CD4-positive, alpha-beta T cell (primary cell): ENCODE measurements around the gene EHD2. TPM values are rescaled to one million over a fixed set of nuclear protein-coding genes. Genes with fewer than 3 reads are reported as not detected.

Experiments used
- ATAC-seq: fragments of 200-7000 bp; cut with Tn5 transposase; one replicate; pipeline ENCODE4 v1.10.0; 2022; ENCODE audit warnings: mild to moderate bottlenecking; ENCODE audit not compliant: poor library complexity
- CTCF ChIA-PET: fragments of 350-600 bp; sonication (Branson Sonifier 250); formaldehyde crosslinking; loops from one replicate; lab custom pipeline; 2021; ENCODE audit warnings: antibody characterized with exemption, inconsistent platforms; lab: Charles Lee
- POLR2A ChIA-PET: fragments of 350-600 bp; sonication (Branson Sonifier 250); formaldehyde crosslinking; loops from one replicate; lab custom pipeline; 2021; ENCODE audit warnings: antibody characterized with exemption, inconsistent platforms; lab: Charles Lee
- DNase-seq, 14 experiments: peaks; one replicate each; pipeline ENCODE4 v3.0.0-alpha.2; 2013 to 2020; ENCODE audit warnings: mixed read lengths in 2 of 14
- H3K27ac ChIP-seq, 2 donors: one replicate each; pipeline versions ENCODE4 v1.5.1 to v1.7.0; 2013; ENCODE audit warnings: low read length in 2 of 2, low read depth in 1 of 2, mild to moderate bottlenecking in 1 of 2
- H3K27me3 ChIP-seq, 2 experiments: 1 replicate in 1 of 2; 2 replicates in 1 of 2; pipeline versions ENCODE4 v1.6.1 to v1.7.0; 2013; ENCODE audit warnings: low read length in 2 of 2, control low read depth in 1 of 2, mild to moderate bottlenecking in 1 of 2, moderate library complexity in 1 of 2; ENCODE audit not compliant: insufficient read depth in 2 of 2, control insufficient read depth in 1 of 2
- H3K36me3 ChIP-seq: one replicate; pipeline ENCODE4 v1.6.1; 2013; ENCODE audit warnings: low read length, control low read depth; ENCODE audit not compliant: insufficient read depth
- H3K4me1 ChIP-seq: one replicate; pipeline ENCODE4 v1.6.1; 2013; ENCODE audit warnings: low read length, control low read depth; ENCODE audit not compliant: insufficient read depth
- H3K4me3 ChIP-seq: one replicate; pipeline ENCODE4 v1.5.1; 2013; ENCODE audit warnings: mild to moderate bottlenecking, low read length, moderate library complexity
- H3K9me3 ChIP-seq, 2 experiments: 1 replicate in 1 of 2; 2 replicates in 1 of 2; pipeline versions ENCODE4 v1.6.1 to v1.7.0; 2013; ENCODE audit warnings: low read length in 2 of 2, mild to moderate bottlenecking in 2 of 2, control low read depth in 1 of 2, moderate library complexity in 1 of 2; ENCODE audit not compliant: control insufficient read depth in 1 of 2, insufficient read depth in 1 of 2
- H3K27ac Mint-ChIP-seq: one replicate; pipeline ENCODE4 v1.8.0; 2020; ENCODE audit warnings: mixed read lengths
- H3K27me3 Mint-ChIP-seq: one replicate; pipeline ENCODE4 v1.8.0; 2021; ENCODE audit warnings: mixed read lengths
- H3K36me3 Mint-ChIP-seq: one replicate; pipeline ENCODE4 v1.8.0; 2021; ENCODE audit warnings: low read depth, mixed read lengths
- H3K4me1 Mint-ChIP-seq: one replicate; pipeline ENCODE4 v1.8.0; 2021; ENCODE audit warnings: low read depth, mixed read lengths
- H3K4me3 Mint-ChIP-seq: one replicate; pipeline ENCODE4 v1.8.0; 2020; ENCODE audit warnings: mild to moderate bottlenecking, mixed read lengths
- H3K9me3 Mint-ChIP-seq: one replicate; pipeline ENCODE4 v1.8.0; 2020; ENCODE audit warnings: mixed read lengths
- CTCF ChIP-seq: fragments of 200-600 bp; IDR thresholded peaks from one replicate; pipeline ENCODE4 v1.8.0; 2022; ENCODE audit warnings: antibody characterized with exemption, mild to moderate bottlenecking
- intact Hi-C, 2 experiments: fragments of 100-400 bp; cut with DNase I in 1 of 2; cut with micrococcal nuclease in 1 of 2; formaldehyde crosslinking; loops; one replicate each; pipeline versions ENCODE4 v1.15.1 to v1.9.0; 2023 to 2025; cut with DNase I, micrococcal nuclease
- total RNA-seq, 174 experiments: library from RNA in 2 of 174; stranded (reverse) in 2 of 174; gene quantifications; one replicate each; pipeline ENCODE4 v1.2.3 and lab custom pipeline; 2021 to 2026

Gene EHD2
- total RNA-seq, 2 experiments from 2014 or later = 0.16 TPM; not detected in 1

- POLR2A ChIA-PET = no interaction called here
- ATAC-seq (no peak), DNase-seq (no peak)
- Mint-ChIP-seq H3K27me3 (no peaks in the 10 kb centered on the region), H3K36me3 (peaks cover 83% of the 10 kb centered on the region), H3K4me3 (no peak overlapping the region), H3K4me1 (peaks cover 22% of the 10 kb centered on the region), H3K27ac (peak overlapping the region; percentile 60), H3K9me3 (no peaks in the 10 kb centered on the region)
- CTCF ChIA-PET = no interaction called here
- H3K36me3 ChIP-seq = peaks cover 87% of the 10 kb centered on the region
- H3K4me1 ChIP-seq = peaks cover 16% of the 10 kb centered on the region
- H3K4me3 ChIP-seq = no peak overlapping the region
- no peaks in the 10 kb centered on the region for H3K27me3 ChIP-seq
- H3K9me3 ChIP-seq = no peaks in the 10 kb centered on the region
- H3K27ac ChIP-seq = no peak overlapping the region
- intact Hi-C loops = no loop called here
- no peak for TF ChIP-seq CTCF
Observed at GRCh38 chr19:47754206-47755064, 41.2 kb downstream of the EHD2 start.

GRCh38 chr19:47755065-47755761 is 42.0 kb downstream of the EHD2 start:
- Mint-ChIP-seq H3K9me3 (no peaks in the 10 kb centered on the region), H3K36me3 (peaks cover 76% of the 10 kb centered on the region), H3K27me3 (no peaks in the 10 kb centered on the region), H3K4me1 (peaks cover 19% of the 10 kb centered on the region), H3K4me3 (no peak overlapping the region), H3K27ac (no peak overlapping the region)
- peaks cover 79% of the 10 kb centered on the region for H3K36me3 ChIP-seq
- no peak overlapping the region for H3K4me3 ChIP-seq
- ChIA-PET CTCF (no interaction called here), POLR2A (interaction anchor here (1.1 kb wide), 1 partner anchor 10 kb away, joined by 3 read pairs; the partner anchor contains the start of gene NOP53)
- no peak for TF ChIP-seq CTCF
- no peaks in the 10 kb centered on the region for H3K27me3 ChIP-seq
- peaks cover 11% of the 10 kb centered on the region for H3K4me1 ChIP-seq
- no peak overlapping the region for H3K27ac ChIP-seq
- intact Hi-C loops = no loop called here
- DNase-seq (peak in 1 of 14 experiments; percentile 27), ATAC-seq (no peak)
- H3K9me3 ChIP-seq = no peaks in the 10 kb centered on the region

GRCh38 chr19:47755762-47756626 is 42.8 kb downstream of the EHD2 start:
- Histone ChIP-seq H3K27me3 (no peaks in the 10 kb centered on the region), H3K4me1 (peaks cover 9% of the 10 kb centered on the region), H3K4me3 (no peak overlapping the region), H3K27ac (no peak overlapping the region), H3K9me3 (no peaks in the 10 kb centered on the region), H3K36me3 (peaks cover 71% of the 10 kb centered on the region)
- intact Hi-C loops = no loop called here
- ATAC-seq (no peak), DNase-seq (peak in 1 of 14 experiments; percentile 24)
- peaks cover 19% of the 10 kb centered on the region for H3K4me1 Mint-ChIP-seq
- H3K36me3 Mint-ChIP-seq = peaks cover 74% of the 10 kb centered on the region
- ChIA-PET POLR2A (interaction anchor here (1.1 kb wide), 1 partner anchor 11 kb away, joined by 3 read pairs; the partner anchor contains the start of gene NOP53), CTCF (no interaction called here)
- no peak overlapping the region for H3K4me3 Mint-ChIP-seq
- no peaks in the 10 kb centered on the region for H3K9me3 Mint-ChIP-seq
- no peak for TF ChIP-seq CTCF
- H3K27me3 Mint-ChIP-seq = no peaks in the 10 kb centered on the region
- H3K27ac Mint-ChIP-seq = no peak overlapping the region
